ENCODE results near the gene HHIP.
"Not testable (repeated sequence)": the region's sequence is repeated elsewhere in the genome, so short reads cannot be mapped to it uniquely, and the experiment has no call there.

The HHIP gene

GRCh38 chr4:144757969-144758368 is 112.0 kb downstream of the HHIP start:
- no peak for FAIRE-seq

- FAIRE-seq: not testable (repeated sequence)
Observed at GRCh38 chr4:144768809-144769208, 122.9 kb downstream of the HHIP start.

DNA sequence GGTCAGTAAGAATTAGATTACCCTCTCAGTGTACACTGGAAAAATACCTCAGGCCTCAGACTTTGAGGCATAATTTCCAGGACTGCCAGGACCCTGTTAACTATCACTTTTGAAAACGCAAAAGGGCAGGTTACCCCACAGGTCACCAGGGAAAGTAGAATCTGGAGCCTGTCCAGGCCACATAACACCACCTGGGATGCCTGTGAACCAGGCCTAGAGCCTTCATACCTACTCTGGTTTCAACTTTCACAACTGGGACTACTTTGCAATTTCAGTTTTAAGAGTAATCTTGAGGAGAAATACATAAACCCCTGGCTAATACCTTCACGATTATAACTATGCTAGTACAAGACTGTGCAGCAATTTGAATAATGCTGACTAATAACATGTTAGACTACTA is 132.4 kb downstream of the HHIP start:
- FAIRE-seq: no peak

GRCh38 chr4:144782345-144782744 is 136.4 kb downstream of the HHIP start:
- no peak for FAIRE-seq

DNA sequence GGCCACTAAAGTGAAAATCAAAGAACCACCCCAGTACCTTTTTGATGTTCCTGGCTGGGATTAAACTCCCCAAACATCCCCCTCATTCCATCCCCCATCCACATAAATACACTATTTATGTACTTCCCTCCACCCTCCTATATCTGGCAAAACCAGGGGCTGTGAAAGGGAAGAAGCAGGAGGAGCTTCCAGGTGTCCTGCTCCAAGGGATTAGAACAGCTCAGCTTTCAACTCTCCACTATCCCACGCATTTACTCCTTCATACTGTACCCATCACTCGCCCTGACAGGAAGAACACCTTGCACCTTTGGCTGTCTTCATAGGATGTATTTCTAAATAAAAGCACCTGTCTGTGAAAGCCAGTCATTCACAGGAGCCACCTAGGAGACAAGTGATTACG is 140.0 kb downstream of the HHIP start:
- FAIRE-seq: no peak

DNA sequence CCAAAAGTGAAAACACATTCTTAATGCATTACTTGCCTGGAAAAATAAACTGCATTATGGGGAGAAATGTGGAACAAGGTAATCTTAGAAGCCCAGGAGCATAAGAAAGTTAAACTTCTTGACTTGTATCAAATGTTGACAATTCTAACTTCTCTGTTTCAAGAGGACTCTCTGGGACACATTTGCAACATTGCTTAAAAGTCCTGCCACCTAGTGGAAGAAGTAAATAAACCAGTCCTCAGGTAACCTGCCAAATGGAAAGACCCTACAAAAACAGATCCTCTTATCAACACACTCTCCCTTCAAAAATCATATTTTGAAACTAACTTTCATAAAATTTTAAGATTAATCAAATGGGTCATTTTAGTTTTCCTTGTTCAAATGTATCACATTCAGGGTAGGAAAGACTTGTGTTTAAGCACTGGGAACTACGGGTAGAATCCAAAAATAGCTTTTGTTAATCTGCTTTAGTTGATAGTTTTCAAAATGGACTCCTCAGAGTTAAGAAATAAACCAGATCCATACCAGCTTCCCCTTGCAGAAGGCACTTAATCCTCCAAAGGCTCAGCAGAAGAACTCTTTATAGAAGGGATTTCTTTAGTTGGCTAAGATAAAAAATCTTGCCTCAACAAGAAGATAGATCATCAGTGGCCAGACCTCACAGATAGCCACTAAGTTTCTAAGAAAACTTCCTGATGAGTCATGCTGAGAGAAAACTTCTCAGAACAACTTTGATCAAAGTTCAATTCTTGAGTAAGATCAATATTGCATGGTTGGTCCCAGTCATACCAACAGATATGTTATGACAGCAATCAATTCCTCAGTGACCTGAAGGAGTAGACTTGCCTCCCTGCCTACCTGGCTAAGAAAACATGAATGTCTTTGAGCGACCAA is 141.7 kb downstream of the HHIP start:
- FAIRE-seq: no peak

DNA sequence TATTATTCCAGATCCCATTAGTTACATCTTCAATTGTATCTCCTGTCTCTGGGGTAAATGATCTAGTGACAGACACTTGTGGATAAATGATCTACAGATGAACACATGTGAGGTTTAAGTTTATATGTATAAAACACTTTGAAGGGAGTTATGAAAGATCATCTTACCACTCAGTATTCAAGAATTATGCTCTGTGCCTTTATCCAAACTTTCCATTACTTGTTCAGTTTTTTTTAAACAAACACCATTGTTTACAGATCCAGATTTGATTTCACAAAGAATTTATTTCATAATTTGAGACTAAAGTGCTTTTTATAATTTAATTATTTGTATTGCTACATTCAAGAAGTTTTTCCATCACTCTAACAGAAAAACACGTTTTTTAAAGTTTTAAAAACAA is 142.5 kb downstream of the HHIP start:
- FAIRE-seq: no peak

DNA sequence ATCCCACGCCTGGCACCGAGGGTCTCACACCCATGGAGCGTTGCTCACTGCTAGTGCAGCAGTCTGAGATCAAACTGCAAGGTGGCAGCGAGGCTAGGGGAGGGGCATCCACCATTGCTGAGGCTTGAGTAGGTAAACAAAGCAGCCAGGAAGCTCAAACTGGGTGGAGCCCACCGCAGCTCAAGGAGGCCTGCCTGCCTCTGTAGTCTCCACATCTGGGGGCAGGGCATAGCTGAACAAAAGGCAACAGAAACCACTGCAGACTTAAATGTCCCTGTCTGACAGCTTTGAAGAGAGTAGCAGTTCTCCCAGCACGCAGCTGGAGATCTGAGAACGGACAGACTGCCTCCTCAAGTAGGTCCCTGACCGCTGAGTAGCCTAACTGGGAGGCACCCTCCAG is 146.0 kb downstream of the HHIP start:
- not testable (repeated sequence) for FAIRE-seq
